HepG2 (cell line): ENCODE data around the gene ADGRG1. TPM values are rescaled to one million over a fixed set of nuclear protein-coding genes. Genes with fewer than 3 reads are reported as not detected.

Experiments used
- ASH2L ChIP-seq: fragments of 300-600, 200-600 bp; sonication (generic); IDR thresholded peaks from 2 replicates; pipeline ENCODE4 v1.7.0; 2017; ENCODE audit warnings: low read depth, mild to moderate bottlenecking, moderate library complexity, mixed read lengths, low read length; ENCODE audit not compliant: insufficient read length
- GATAD2A ChIP-seq: IDR thresholded peaks from 2 replicates; pipeline ENCODE4 v1.6.1; 2016
- KMT2A ChIP-seq: sonication (generic); formaldehyde crosslinking; IDR thresholded peaks from 2 replicates; pipeline ENCODE4 v1.4.0; 2020; ENCODE audit warnings: missing genetic modification reagents
- NFIC ChIP-seq: IDR thresholded peaks from 2 replicates; pipeline ENCODE4 v1.6.1; 2012; ENCODE audit warnings: mild to moderate bottlenecking, low read length, inconsistent platforms
- SMAD1 ChIP-seq: sonication (generic); formaldehyde crosslinking; IDR thresholded peaks from 2 replicates; pipeline ENCODE4 v1.4.0; 2020; ENCODE audit warnings: missing genetic modification reagents, low read depth, mild to moderate bottlenecking, borderline replicate concordance
- TCF7L2 ChIP-seq: IDR thresholded peaks from 2 replicates; pipeline ENCODE4 v1.6.1; 2011; ENCODE audit warnings: mild to moderate bottlenecking, low read depth, low read length, moderate library complexity
- ZFY ChIP-seq: sonication (generic); formaldehyde crosslinking; IDR thresholded peaks from 2 replicates; pipeline ENCODE4 v1.4.0; 2020; ENCODE audit warnings: missing genetic modification reagents
- ZNF124 ChIP-seq: sonication (generic); formaldehyde crosslinking; IDR thresholded peaks from 2 replicates; pipeline ENCODE4 v1.4.0; 2020; ENCODE audit warnings: missing genetic modification reagents
- ZNF335 ChIP-seq: sonication (generic); formaldehyde crosslinking; IDR thresholded peaks from 2 replicates; pipeline ENCODE4 v1.4.0; 2020; ENCODE audit warnings: missing genetic modification reagents
- ZNF678 ChIP-seq: sonication (generic); formaldehyde crosslinking; IDR thresholded peaks from 2 replicates; pipeline ENCODE4 v1.4.0; 2020; ENCODE audit warnings: mild to moderate bottlenecking, missing genetic modification reagents
- ZNF7 ChIP-seq: IDR thresholded peaks from 2 replicates; pipeline ENCODE4 v1.6.1; 2016; ENCODE audit warnings: missing biosample characterization, missing genetic modification reagents
- ZSCAN22 ChIP-seq: sonication (generic); formaldehyde crosslinking; IDR thresholded peaks from 2 replicates; pipeline ENCODE4 v1.4.0; 2020; ENCODE audit warnings: mild to moderate bottlenecking, missing genetic modification reagents
- polyA plus RNA-seq, 8 experiments: library from polyadenylated mRNA; depleted of rRNA in 3 of 8; stranded (reverse) in 7 of 8; unstranded in 1 of 8; fragments of >200 nt; fragmentation: Illumina TruSeq in 4 of 8; extraction: Trizol in 4 of 8; gene quantifications; 2 replicates each; pipeline versions ENCODE4 v1.2.1 to v1.2.3, GENCODE V29; 2011 to 2016; ENCODE audit warnings: low read depth in 4 of 8, missing spikeins in 1 of 8, mixed read lengths in 1 of 8; ENCODE audit not compliant: insufficient read depth in 1 of 8
- total RNA-seq, 5 experiments: library from RNA; depleted of rRNA; stranded (reverse); fragments of >200 nt; fragmentation: Illumina TruSeq; extraction: Trizol; gene quantifications; 2 replicates each; pipeline ENCODE4 v1.2.3, GENCODE V29; 2016; ENCODE audit warnings: low read depth in 1 of 5
- TF ChIP-seq, protein P1 (sequence below): sonication (generic); formaldehyde crosslinking; IDR thresholded peaks from 2 replicates; pipeline ENCODE4 v1.5.0; 2020; ENCODE audit warnings: mild to moderate bottlenecking, missing genetic modification reagents, borderline replicate concordance
- TF ChIP-seq, protein P2 (sequence below): sonication (generic); formaldehyde crosslinking; IDR thresholded peaks from 2 replicates; pipeline ENCODE4 v1.4.0; 2020; ENCODE audit warnings: missing genetic modification reagents, borderline replicate concordance
- TF ChIP-seq, protein P3 (sequence below): sonication (generic); formaldehyde crosslinking; conservative IDR thresholded peaks from 2 replicates; pipeline ENCODE4 v1.4.0; 2020; ENCODE audit warnings: mild to moderate bottlenecking, missing genetic modification reagents, moderate library complexity
- TF ChIP-seq, protein P4 (sequence below): sonication (generic); formaldehyde crosslinking; IDR thresholded peaks from 2 replicates; pipeline ENCODE4 v1.9.0; 2021; ENCODE audit warnings: missing genetic modification reagents, mild to moderate bottlenecking, borderline replicate concordance
- TF ChIP-seq, protein P5 (sequence below): sonication (generic); formaldehyde crosslinking; IDR thresholded peaks from 2 replicates; pipeline ENCODE4 v1.4.0; 2020; ENCODE audit warnings: mild to moderate bottlenecking, missing genetic modification reagents

ADGRG1 gene
- total and polyA plus RNA-seq, 2 of the 13 experiments (the other 11 are each of a cell fraction or from before 2014, with no cell fraction given) = 2.7 to 5.9 TPM

DNA sequence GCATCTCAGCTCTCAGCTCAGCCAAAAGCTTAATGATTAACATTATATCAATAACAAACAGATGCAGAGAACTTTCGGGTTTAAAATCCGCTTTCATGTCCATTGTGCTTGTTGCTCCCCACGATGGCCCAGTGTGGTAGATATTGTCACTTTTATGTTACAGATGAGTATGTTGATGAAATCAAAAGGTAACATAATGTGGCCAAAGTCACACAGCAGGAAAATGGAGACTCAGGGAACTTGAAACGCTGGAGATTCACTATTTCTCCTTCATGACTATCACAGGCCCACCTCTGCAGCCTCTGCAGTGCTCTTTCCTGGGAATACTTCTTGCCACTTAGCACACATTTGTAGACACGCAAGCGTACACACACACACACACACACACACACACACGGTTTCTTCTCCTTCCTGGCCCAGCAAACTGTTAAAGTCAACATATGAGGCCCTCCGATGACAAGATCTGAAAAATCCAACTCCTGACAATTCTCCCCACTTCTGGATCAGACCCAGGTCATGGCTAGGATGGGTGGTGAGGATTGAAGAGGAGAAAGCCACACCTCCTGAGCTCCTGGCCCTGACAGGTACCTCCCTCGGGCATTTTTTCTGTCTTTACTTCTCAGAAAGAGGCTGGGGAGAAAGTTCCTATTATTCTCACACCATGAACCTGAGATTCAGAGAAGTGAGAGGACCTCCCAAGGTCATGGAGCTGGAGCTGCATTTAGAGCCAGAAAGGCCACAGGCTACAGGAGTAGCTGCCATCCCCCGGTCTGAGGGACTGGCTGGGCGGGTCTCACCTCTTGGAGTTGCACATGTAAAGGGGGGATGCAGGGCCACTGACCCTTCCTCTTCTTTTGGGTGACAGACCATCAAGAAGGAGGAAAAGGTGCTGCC is 75.8 kb downstream of the ADGRG1 start (continued):
- TF ChIP-seq, protein P1, sequence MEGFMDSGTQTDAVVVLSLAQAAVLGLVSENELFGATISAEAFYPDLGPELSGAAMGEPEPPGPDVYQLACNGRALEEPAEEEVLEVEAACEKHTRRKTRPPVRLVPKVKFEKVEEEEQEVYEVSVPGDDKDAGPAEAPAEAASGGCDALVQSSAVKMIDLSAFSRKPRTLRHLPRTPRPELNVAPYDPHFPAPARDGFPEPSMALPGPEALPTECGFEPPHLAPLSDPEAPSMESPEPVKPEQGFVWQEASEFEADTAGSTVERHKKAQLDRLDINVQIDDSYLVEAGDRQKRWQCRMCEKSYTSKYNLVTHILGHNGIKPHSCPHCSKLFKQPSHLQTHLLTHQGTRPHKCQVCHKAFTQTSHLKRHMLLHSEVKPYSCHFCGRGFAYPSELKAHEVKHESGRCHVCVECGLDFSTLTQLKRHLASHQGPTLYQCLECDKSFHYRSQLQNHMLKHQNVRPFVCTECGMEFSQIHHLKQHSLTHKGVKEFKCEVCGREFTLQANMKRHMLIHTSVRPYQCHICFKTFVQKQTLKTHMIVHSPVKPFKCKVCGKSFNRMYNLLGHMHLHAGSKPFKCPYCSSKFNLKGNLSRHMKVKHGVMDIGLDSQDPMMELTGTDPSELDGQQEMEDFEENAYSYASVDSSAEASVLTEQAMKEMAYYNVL (CRISPR knock-in tag) = 0 out of 2 replicates have a peak, but pooled peaks have one; percentile 17
- no peak for TF ChIP-seq ZNF7 (CRISPR knock-in tag)
- TF ChIP-seq, protein P2, sequence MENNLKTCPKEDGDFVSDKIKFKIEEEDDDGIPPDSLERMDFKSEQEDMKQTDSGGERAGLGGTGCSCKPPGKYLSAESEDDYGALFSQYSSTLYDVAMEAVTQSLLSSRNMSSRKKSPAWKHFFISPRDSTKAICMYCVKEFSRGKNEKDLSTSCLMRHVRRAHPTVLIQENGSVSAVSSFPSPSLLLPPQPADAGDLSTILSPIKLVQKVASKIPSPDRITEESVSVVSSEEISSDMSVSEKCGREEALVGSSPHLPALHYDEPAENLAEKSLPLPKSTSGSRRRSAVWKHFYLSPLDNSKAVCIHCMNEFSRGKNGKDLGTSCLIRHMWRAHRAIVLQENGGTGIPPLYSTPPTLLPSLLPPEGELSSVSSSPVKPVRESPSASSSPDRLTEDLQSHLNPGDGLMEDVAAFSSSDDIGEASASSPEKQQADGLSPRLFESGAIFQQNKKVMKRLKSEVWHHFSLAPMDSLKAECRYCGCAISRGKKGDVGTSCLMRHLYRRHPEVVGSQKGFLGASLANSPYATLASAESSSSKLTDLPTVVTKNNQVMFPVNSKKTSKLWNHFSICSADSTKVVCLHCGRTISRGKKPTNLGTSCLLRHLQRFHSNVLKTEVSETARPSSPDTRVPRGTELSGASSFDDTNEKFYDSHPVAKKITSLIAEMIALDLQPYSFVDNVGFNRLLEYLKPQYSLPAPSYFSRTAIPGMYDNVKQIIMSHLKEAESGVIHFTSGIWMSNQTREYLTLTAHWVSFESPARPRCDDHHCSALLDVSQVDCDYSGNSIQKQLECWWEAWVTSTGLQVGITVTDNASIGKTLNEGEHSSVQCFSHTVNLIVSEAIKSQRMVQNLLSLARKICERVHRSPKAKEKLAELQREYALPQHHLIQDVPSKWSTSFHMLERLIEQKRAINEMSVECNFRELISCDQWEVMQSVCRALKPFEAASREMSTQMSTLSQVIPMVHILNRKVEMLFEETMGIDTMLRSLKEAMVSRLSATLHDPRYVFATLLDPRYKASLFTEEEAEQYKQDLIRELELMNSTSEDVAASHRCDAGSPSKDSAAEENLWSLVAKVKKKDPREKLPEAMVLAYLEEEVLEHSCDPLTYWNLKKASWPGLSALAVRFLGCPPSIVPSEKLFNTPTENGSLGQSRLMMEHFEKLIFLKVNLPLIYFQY = peak; percentile 11
- no peak; the same call in 1 of the 2 replicates for TF ChIP-seq SMAD1
- TF ChIP-seq, protein P3, sequence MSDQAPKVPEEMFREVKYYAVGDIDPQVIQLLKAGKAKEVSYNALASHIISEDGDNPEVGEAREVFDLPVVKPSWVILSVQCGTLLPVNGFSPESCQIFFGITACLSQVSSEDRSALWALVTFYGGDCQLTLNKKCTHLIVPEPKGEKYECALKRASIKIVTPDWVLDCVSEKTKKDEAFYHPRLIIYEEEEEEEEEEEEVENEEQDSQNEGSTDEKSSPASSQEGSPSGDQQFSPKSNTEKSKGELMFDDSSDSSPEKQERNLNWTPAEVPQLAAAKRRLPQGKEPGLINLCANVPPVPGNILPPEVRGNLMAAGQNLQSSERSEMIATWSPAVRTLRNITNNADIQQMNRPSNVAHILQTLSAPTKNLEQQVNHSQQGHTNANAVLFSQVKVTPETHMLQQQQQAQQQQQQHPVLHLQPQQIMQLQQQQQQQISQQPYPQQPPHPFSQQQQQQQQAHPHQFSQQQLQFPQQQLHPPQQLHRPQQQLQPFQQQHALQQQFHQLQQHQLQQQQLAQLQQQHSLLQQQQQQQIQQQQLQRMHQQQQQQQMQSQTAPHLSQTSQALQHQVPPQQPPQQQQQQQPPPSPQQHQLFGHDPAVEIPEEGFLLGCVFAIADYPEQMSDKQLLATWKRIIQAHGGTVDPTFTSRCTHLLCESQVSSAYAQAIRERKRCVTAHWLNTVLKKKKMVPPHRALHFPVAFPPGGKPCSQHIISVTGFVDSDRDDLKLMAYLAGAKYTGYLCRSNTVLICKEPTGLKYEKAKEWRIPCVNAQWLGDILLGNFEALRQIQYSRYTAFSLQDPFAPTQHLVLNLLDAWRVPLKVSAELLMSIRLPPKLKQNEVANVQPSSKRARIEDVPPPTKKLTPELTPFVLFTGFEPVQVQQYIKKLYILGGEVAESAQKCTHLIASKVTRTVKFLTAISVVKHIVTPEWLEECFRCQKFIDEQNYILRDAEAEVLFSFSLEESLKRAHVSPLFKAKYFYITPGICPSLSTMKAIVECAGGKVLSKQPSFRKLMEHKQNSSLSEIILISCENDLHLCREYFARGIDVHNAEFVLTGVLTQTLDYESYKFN (CRISPR knock-in tag) = peak; percentile 96
- 0 out of 2 replicates have a peak, but pooled peaks have one; percentile 78 for TF ChIP-seq ZNF678
- no peak for TF ChIP-seq KMT2A (CRISPR knock-in tag)
- TF ChIP-seq NFIC = peak; percentile 26; the same call in 1 of the 2 replicates
- TF ChIP-seq ASH2L = peak; percentile 91
- TF ChIP-seq, protein P4, sequence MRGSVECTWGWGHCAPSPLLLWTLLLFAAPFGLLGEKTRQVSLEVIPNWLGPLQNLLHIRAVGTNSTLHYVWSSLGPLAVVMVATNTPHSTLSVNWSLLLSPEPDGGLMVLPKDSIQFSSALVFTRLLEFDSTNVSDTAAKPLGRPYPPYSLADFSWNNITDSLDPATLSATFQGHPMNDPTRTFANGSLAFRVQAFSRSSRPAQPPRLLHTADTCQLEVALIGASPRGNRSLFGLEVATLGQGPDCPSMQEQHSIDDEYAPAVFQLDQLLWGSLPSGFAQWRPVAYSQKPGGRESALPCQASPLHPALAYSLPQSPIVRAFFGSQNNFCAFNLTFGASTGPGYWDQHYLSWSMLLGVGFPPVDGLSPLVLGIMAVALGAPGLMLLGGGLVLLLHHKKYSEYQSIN (CRISPR knock-in tag) = no peak
- peak; percentile 49; the same call in 1 of the 2 replicates for TF ChIP-seq TCF7L2
- 0 out of 2 replicates have a peak, but pooled peaks have one; percentile 11 for TF ChIP-seq ZNF124 (CRISPR knock-in tag)
- TF ChIP-seq GATAD2A = peak; percentile 74
- 0 out of 2 replicates have a peak, but pooled peaks have one; percentile 57 for TF ChIP-seq ZSCAN22 (CRISPR knock-in tag)
- TF ChIP-seq ZFY (CRISPR knock-in tag) = peak; percentile 68
- no peak for TF ChIP-seq ZNF335 (CRISPR knock-in tag)
- TF ChIP-seq, protein P5, sequence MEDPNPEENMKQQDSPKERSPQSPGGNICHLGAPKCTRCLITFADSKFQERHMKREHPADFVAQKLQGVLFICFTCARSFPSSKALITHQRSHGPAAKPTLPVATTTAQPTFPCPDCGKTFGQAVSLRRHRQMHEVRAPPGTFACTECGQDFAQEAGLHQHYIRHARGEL = no peak
